ENCODE results near the gene ROCK2.
A peak's percentile ranks its signal among the peaks of the same experiment; 100 is the strongest.

ROCK2 gene

DNA sequence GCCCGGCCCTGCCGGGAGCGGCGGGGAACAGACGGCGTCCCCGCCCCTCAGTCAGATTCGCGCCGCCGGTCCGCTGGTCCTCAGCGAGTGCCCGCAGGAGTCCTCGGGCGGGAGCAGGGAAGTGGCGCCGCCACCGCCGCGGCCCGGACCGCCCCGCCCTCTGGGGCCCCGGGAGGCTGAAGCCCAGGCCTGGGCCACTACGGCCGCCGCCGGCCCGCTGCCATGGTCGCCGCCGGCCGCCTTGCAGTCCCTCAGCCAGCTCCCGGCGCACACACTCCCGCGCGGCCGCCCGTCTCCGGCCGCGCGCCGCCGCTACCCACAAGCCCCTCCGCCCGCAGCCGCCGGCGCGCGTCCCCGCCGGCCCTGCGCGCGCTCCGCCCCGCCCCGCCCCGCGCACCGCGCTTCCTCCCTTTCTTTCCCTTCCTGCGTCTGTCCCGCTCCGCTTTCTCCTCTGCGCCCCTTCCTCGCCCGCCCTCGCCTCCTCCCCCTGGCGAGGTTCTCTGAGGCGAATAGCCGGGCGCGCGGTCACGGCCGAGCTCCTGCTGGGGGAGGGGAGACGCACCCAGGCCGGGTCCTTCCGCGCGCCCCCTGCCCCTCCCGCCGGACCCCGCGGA lies at the start of gene ROCK2:
ROCK2 (minus strand) TSS at position 295 of the 614 bp plus-strand sequence. CDS start 500 bp downstream, outside the sequence.
- DNase-seq, result peak; percentile 34 to 73

- DNase-seq, result no peak
Measured at GRCh38 chr2:11393711-11394236, 49.3 kb upstream of the ROCK2 start.

DNA sequence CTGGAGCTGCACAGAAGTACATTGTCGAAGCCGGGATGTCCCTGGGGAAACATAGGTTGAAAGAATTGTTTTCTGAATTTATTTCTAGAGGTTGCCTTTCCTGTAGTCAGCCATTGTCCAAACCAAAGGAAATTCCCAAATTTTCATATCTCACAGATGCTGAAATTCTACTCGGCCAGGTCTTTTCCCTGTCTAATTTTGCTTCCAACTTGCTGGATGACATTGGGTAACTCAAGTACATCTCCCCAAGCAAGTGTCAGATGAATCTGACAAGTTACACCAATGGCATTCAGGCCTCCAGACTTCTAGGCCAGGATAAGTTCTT lies 47.5 kb upstream of the ROCK2 start:
- DNase-seq, result no peak

GRCh38 chr2:11390399-11390658 lies 45.9 kb upstream of the ROCK2 start:
- no peak for DNase-seq

DNA sequence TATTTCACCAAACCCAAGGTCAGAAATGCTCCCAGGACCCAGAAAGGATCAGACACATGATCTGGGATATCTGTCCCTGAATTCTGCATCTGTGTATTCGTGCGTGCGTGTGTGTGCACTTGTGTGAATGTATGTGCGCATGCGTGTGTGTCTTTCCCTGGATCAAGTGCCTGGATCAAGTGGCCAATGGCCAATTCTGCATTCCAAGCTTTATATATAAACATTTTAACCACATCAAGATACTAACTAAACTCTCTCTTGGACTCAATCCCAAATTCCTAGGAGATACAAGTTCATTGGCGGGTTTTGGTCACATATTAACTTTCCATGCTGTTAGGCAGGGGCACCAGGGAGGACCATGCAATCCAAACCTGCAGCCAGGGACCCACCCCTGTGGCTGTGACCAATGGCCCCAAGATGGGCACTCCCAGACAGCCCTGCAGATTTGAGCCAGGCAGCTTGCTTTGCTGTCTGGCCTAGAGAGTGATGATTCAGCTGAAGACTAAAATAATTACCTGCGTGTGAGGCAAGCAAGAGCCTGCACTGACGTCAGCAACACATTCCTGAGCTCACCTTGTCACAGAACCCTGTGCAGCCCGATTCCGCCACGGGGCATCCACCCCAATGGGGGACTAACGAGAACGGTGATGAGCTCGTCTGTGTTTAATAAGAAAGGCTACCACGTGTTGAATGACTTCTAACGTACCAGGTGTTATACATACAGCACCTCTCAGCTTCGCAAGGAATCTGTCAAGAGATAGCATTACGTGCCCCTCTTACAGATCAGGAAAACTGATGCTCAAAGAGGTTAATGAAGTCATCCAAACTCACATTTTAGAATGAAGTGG lies 45.3 kb upstream of the ROCK2 start:
- DNase-seq, result no peak

DNA sequence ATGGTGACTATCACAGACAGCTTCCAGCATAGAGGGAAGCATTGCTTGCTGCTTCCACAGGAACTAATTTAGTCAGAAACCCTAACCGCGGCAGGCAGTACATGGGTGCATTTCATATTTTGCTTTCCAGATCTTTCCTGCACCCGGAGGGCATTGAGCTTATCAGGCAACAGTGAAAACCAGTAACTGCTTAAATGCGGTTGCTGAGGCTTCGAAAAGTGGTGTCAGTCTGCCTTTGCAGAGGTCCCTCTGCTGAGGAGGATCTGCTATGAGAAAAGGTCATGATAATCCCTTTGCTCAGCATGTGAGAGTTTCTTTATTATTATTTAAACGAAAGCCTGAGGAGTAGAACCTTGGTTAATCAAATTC lies 44.6 kb upstream of the ROCK2 start:
- DNase-seq, result no peak

GRCh38 chr2:11388262-11389051 lies 44.0 kb upstream of the ROCK2 start:
- no peak for DNase-seq

DNA sequence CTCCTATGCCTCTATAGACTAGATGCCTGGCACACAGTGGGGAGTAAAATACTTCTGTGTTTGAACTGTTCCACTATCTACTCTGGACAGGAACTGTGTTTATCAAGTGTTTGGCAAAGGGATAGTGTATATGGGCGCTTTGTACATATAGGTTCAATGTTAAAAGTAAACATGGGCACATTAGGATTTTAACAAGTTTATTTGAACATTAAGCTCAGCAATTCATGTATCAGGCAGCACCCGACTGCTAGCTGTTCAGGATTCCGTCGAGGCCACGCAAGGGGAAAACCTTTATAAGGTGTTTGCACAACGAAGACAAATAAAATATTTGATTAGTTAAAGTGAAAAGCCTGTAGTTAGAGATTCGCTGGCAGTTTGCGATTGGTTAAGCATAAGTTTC lies 43.4 kb upstream of the ROCK2 start:
- DNase-seq, result no peak

DNA sequence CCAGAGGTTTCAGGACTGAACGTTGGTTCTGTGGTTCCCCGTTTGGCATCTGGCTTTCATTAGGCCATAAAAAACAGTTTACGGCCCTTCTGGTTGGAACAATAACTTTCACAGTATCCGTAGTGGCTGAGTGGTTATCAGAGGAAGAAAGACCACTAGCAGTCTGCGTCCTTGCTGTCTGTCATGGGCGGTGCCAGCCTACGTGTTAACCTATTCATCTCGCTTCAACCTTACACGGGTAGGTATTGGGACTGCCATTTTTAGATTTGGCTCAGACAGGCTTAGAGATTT lies 42.6 kb upstream of the ROCK2 start:
- no peak for DNase-seq

GRCh38 chr2:11385847-11386246 lies 41.4 kb upstream of the ROCK2 start:
- no peak for DNase-seq

DNA sequence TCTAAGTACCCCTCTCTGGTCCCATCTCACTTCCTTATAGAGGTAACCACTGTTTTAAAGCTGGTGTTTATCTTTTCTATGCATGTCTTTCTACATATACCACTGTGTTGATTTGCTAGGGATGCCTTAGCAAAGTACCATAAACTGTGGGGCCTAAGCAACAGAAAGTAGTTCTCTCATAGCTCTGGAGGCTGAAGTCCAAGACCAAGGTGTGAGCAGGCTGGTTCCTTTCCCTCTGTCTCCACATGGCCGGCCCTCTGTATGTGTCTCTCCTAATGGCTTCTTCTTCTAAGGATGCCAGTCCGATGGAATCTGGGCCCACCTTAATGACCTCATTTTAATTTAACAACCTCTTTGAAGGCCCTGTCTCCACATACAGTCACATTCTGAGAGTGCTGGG lies 40.8 kb upstream of the ROCK2 start:
- no peak for DNase-seq

GRCh38 chr2:11379558-11379957 lies 35.1 kb upstream of the ROCK2 start:
- no peak for DNase-seq

GRCh38 chr2:11377928-11378545 lies 33.6 kb upstream of the ROCK2 start:
- DNase-seq, result no peak

DNA sequence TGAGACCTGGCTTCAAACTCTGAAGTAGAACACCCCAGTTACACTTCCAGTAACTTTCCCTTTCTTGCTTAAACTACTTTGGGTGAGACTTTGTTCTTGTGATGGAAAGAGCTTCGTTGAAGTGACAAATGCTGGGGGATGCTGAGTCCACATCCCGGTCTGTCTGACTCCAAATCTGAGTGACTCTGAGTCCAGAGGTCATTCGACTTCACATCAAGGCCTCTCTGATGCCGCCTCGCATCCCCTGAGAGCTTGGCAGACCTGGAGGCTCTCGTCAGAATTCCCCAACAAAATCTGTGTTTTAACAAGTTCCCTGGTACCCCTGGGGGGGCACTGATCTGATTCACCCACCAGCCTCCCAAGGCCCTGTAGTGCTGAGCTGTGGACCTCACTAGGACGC lies 31.6 kb upstream of the ROCK2 start:
- no peak for DNase-seq

- no peak for DNase-seq
Measured at GRCh38 chr2:11375689-11376027, 31.2 kb upstream of the ROCK2 start.

DNA sequence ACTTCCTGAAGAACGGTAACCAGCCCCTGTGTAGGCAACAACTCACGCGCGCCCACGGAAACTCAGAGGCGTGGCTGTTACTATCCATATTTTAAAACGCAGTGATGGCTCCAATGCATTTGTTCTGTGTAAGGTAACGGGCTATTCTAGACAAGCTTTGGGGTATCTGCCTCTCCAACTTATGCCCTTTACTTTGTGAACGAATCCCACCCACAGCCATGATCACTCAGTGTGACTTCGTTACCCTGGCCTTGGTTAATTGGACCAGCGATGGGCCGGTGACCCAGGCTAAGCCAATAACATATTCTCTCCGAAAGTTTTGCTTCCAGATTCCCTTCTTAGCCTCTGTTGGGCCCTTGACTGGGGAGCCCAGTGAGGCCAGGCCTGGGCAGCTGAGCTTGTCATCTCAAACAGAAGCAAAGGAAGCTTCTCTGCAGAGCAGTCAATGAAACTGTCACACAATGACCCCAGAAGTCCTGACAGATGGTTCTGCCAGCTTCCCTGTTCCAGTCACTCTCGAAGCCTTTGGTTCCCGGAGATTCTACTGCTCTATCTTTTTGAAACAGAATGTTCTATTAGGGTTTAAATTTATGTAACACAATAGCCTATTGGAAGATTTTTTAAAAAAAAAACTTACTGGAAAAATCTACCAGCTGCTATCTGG lies 30.7 kb upstream of the ROCK2 start:
- no peak for DNase-seq

DNA sequence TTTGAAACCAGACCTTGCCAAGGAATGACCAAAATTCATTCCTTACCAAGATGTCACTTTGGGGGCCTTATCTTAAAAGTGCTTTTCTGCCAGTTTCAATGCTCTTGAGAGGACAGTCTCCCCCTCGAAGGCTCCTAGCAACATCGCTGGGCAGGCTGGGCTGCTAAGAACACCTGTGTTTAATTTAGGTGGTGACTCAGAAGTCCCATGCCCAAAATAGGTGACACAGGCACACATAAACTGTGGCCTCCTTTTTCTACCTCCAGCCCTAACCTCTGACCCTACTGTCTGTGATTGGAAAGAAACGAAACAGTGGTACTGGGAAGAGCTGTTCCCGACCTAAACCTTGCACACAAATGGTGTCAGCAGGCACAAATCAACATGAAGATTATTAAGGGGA lies 28.7 kb upstream of the ROCK2 start:
- DNase-seq, result no peak

DNA sequence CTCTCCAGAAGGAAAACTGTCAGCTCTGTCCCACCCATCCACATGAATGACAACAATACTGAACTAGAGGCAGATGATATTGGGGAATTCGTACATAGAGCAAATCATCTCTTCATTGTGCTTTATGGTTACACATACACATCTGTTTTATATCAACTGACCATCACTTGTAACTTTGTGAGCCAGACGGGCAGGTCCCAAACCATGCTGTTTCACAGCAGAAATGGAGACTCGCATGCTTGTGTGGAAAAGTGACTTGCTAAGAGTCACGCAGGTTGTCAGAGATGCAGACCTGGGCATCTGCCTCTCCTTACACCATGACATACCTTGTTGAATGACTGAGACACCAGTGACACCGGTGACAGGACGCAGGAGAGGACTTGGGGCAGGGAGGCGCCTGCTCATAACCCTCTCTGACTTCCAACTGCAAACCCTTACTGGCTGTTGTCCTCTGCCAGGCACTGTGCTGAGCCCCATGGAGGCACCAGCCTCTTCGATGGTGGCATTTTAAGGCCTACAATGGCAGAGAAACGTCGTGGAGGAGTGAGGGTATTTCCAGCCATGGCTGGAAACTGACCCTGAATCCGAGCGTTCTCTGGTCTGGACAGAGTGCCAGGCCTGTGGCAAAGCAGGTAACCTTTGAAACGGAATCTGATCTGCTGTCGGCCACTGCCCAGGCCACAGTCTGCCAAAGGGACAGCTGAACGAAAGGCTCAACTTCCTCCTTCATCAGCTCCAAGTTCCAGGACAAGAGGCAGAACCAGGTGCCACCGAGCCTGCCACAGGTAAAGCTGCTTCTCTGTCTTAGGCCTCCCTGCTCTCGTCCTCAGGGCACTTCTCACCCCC lies 26.9 kb upstream of the ROCK2 start:
- DNase-seq, result no peak

DNA sequence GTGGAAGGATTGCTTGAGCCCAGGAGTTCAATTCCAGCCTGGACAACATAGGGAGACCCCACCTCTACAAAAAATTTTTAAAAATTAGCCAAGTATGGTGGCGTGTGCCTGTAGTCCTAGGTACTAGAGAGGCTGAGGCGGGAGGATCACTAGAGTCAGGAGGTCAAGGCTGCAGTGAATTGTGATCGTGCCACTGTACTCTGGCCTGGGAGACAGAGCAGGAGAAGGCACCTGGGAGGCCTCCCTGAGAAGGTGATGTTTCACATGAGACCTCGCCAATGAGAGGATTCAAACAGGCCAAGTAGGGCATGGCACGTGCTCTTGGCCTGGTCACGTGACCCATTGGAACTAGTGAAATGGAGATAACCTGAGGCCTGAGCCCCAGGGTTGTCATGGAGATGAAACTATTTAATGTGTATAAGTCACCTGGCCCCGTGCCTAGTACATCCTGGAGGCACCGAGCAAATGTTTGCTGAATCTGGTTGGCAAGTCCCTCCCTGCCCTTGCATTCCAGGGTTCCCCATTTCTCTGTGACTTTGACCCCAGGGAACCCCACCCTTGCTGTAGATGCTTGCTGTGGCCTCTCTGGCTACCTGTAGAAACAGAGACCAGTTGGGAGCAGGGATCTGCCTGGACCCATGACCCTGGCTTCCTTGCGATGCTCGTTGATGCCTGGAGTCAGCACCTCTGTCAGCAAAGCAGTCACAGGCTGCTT lies 26.1 kb upstream of the ROCK2 start:
- DNase-seq, result no peak

- DNase-seq, result no peak
Measured at GRCh38 chr2:11368059-11368572, 23.7 kb upstream of the ROCK2 start.

DNA sequence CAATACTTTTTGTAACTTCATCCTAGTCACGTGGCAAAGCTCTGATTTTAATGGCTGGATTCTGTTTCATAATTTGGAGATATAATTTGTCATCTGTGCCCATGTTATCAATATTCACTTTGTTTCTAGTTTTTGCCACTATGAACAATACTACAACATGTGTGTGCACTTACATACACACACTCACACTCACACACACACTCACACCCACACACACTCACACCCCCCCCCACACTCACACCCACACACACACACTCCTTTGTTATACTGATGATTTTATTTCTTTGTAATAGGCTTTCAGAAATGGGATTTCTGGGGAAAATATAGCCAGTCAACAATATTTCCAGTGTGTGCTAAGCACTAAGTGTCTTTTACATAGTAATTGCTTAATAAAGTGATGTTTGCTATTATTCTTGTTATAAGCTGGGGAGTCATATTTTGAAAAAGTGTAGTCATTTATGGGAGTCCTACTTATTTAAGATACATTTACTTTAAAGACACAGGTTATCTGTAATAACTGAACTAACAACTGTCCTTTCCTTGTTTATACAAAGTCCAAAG lies 22.8 kb upstream of the ROCK2 start:
- DNase-seq, result no peak

Measured in SW 1271 (cell line).